ENCODE results near the gene MELK.

DNA sequence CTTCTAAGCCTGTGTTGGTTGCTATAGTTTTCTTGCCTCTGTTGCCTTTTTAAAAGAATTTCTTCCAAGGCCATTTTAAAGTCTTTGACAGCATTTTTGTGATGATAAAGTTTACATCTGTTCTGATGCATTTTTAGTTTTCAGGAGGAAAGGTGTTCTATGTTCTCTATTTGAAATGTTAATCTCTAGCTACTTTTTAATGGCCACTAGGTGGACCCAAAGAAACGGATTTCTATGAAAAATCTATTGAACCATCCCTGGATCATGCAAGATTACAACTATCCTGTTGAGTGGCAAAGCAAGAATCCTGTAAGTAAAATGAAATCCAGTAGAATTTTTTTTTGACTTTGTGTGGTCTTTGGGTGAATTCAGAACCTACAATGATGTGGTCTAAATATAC lies 60.2 kb downstream of the MELK start:
- TF ChIP-seq, protein P1, sequence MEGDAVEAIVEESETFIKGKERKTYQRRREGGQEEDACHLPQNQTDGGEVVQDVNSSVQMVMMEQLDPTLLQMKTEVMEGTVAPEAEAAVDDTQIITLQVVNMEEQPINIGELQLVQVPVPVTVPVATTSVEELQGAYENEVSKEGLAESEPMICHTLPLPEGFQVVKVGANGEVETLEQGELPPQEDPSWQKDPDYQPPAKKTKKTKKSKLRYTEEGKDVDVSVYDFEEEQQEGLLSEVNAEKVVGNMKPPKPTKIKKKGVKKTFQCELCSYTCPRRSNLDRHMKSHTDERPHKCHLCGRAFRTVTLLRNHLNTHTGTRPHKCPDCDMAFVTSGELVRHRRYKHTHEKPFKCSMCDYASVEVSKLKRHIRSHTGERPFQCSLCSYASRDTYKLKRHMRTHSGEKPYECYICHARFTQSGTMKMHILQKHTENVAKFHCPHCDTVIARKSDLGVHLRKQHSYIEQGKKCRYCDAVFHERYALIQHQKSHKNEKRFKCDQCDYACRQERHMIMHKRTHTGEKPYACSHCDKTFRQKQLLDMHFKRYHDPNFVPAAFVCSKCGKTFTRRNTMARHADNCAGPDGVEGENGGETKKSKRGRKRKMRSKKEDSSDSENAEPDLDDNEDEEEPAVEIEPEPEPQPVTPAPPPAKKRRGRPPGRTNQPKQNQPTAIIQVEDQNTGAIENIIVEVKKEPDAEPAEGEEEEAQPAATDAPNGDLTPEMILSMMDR (conservative IDR thresholded peaks at IDR 0.05 in 1 of 2, IDR thresholded peaks at IDR 0.05 in 1 of 2; ENCODE audit: low read depth in 1 of 2, low read length in 2 of 2): peak; percentile 36 to 56
- no peak for TF ChIP-seq EZH2 (IDR thresholded peaks at IDR 0.05; ENCODE audit: low read length, missing control alignments)
